Measurements from ENCODE around the gene GLB1L3.
"Not testable (repeated sequence)": the region's sequence is repeated elsewhere in the genome, so short reads cannot be mapped to it uniquely, and the experiment has no call there.

Gene GLB1L3

GRCh38 chr11:134282121-134283045 is 6.2 kb downstream of the GLB1L3 start:
- no peak for TF ChIP-seq CTCF (IDR thresholded peaks at IDR 0.05; ENCODE audit: low read length, missing control alignments)
- no peak for DNase-seq (ENCODE audit: low read depth)
- no peak overlapping the region for H3K4me3 ChIP-seq (replicated peaks; ENCODE audit: low read depth, low read length)

- TF ChIP-seq CTCF (IDR thresholded peaks at IDR 0.05; ENCODE audit: low read length, missing control alignments), result no peak
- no peak for DNase-seq (ENCODE audit: low read depth)
- no peak overlapping the region for H3K4me3 ChIP-seq (replicated peaks; ENCODE audit: low read depth, low read length)
Observed at GRCh38 chr11:134283461-134284230, 7.5 kb downstream of the GLB1L3 start.

GRCh38 chr11:134284349-134284748 is 8.2 kb downstream of the GLB1L3 start:
- DNase-seq (ENCODE audit: low read depth); H3K4me3 ChIP-seq (replicated peaks; ENCODE audit: low read depth, low read length): not testable (repeated sequence)

- no peak for TF ChIP-seq CTCF (IDR thresholded peaks at IDR 0.05; ENCODE audit: low read length, missing control alignments)
Observed at GRCh38 chr11:134287561-134287960, 11.4 kb downstream of the GLB1L3 start.

GRCh38 chr11:134288486-134288885 is 12.3 kb downstream of the GLB1L3 start:
- no peak for DNase-seq (ENCODE audit: low read depth)
- no peak for TF ChIP-seq CTCF (IDR thresholded peaks at IDR 0.05; ENCODE audit: low read length, missing control alignments)
- H3K4me3 ChIP-seq (replicated peaks; ENCODE audit: low read depth, low read length), result no peak overlapping the region

More at GRCh38 chr11:134287561-134287960, 11.4 kb downstream of the GLB1L3 start:
- DNase-seq (ENCODE audit: low read depth), result no peak
- no peak overlapping the region for H3K4me3 ChIP-seq (replicated peaks; ENCODE audit: low read depth, low read length)

- H3K4me3 ChIP-seq (replicated peaks; ENCODE audit: low read depth, low read length), result no peak overlapping the region
- TF ChIP-seq CTCF (IDR thresholded peaks at IDR 0.05; ENCODE audit: low read length, missing control alignments), result no peak
- no peak for DNase-seq (ENCODE audit: low read depth)
Observed at GRCh38 chr11:134289167-134289566, 13.0 kb downstream of the GLB1L3 start.

- no peak overlapping the region for H3K4me3 ChIP-seq (replicated peaks; ENCODE audit: low read depth, low read length)
- no peak for TF ChIP-seq CTCF (IDR thresholded peaks at IDR 0.05; ENCODE audit: low read length, missing control alignments)
- no peak for DNase-seq (ENCODE audit: low read depth)
Observed at GRCh38 chr11:134289789-134290188, 13.6 kb downstream of the GLB1L3 start.
